Hypothalamus (tissue), 51 donors: Measurements from ENCODE around the gene FMNL3.
"Not testable (repeated sequence)": the region's sequence is repeated elsewhere in the genome, so short reads cannot be mapped to it uniquely, and the experiment has no call there.

Source experiments
- DNase-seq, 51 donors: peaks; one replicate each; lab custom pipeline; 2025; lab: John Stamatoyannopoulos, UW

FMNL3 gene

GRCh38 chr12:49615725-49616124 is 91.5 kb downstream of the FMNL3 start:
- no peak for DNase-seq

GRCh38 chr12:49612210-49612609 is 95.0 kb downstream of the FMNL3 start:
- no peak for DNase-seq

GRCh38 chr12:49610785-49611184 is 96.4 kb downstream of the FMNL3 start:
- not testable (repeated sequence) for DNase-seq

GRCh38 chr12:49609875-49610154 is 97.4 kb downstream of the FMNL3 start:
- no peak for DNase-seq

- DNase-seq = no peak
Measured at GRCh38 chr12:49609059-49609874, 97.9 kb downstream of the FMNL3 start.

GRCh38 chr12:49605539-49605938 is 101.7 kb downstream of the FMNL3 start, which contains the start of gene FAM186B:
Gene FAM186B, minus strand, starts transcription at chr12:49605639. Its CDS starts 162 bp downstream, at chr12:49605477.
- not testable (repeated sequence) for DNase-seq

- no peak for DNase-seq
Measured at GRCh38 chr12:49604856-49605255, 102.3 kb downstream of the FMNL3 start.

- no peak for DNase-seq
Measured at GRCh38 chr12:49603721-49604120, 103.5 kb downstream of the FMNL3 start.

- no peak for DNase-seq
Measured at GRCh38 chr12:49599961-49600360, 107.2 kb downstream of the FMNL3 start.

- no peak for DNase-seq
Measured at GRCh38 chr12:49598527-49598926, 108.7 kb downstream of the FMNL3 start.

GRCh38 chr12:49588721-49589516 is 118.3 kb downstream of the FMNL3 start:
- peak in 7 of 51 donors; percentile 3 to 14 (median 5) for DNase-seq

- DNase-seq = no peak
Measured at GRCh38 chr12:49588281-49588680, 118.9 kb downstream of the FMNL3 start.

- DNase-seq = no peak
Measured at GRCh38 chr12:49587174-49587908, 119.9 kb downstream of the FMNL3 start.
